H1 (cell line): ENCODE measurements around the gene IQCH. TPM values are rescaled to one million over a fixed set of nuclear protein-coding genes. Genes with fewer than 3 reads are reported as not detected.

Experiments
- CTCF ChIA-PET: fragments of 300-600 bp; sonication (Branson Sonifier 250); formaldehyde crosslinking; loops from one replicate; lab custom pipeline; 2021; ENCODE audit not compliant: partially characterized antibody; lab: Charles Lee
- POLR2A ChIA-PET: fragments of 300-600 bp; sonication (Branson Sonifier 250); formaldehyde crosslinking; loops from one replicate; lab custom pipeline; 2021; ENCODE audit warnings: inconsistent platforms; ENCODE audit not compliant: partially characterized antibody; lab: Charles Lee
- DNase-seq, 2 experiments: peaks; one replicate each; pipeline versions ENCODE4 v3.0.0 to v3.0.0-alpha.2; 2010 to 2022; ENCODE audit warnings: low spot score in 2 of 2, low read depth in 1 of 2, mixed read lengths in 1 of 2
- FAIRE-seq: peaks from 2 replicates; lab custom pipeline; 2011; peaks lifted over from hg19 to GRCh38; lab: Jason Lieb, UNC
- H2AFZ ChIP-seq: 2 replicates; pipeline ENCODE4 v1.8.1; 2012; ENCODE audit warnings: low read length, inconsistent platforms
- H2AK5ac ChIP-seq: 2 replicates; pipeline ENCODE4 v1.6.1; 2013; ENCODE audit warnings: low read depth, low read length
- H2BK120ac ChIP-seq: replicated peaks from 2 replicates; pipeline ENCODE3; 2013; ENCODE audit warnings: low read depth, low read length, inconsistent platforms
- H2BK12ac ChIP-seq: 2 replicates; pipeline ENCODE4 v1.6.1; 2013; ENCODE audit warnings: low read depth, low read length
- H2BK15ac ChIP-seq: 2 replicates; pipeline ENCODE4 v1.6.1; 2013; ENCODE audit warnings: low read length
- H2BK20ac ChIP-seq: 2 replicates; pipeline ENCODE4 v1.6.1; 2013; ENCODE audit warnings: low read length
- H2BK5ac ChIP-seq: 2 replicates; pipeline ENCODE4 v1.6.1; 2013; ENCODE audit warnings: low read depth, low read length
- H3K14ac ChIP-seq: 2 replicates; pipeline ENCODE4 v1.6.1; 2013; ENCODE audit warnings: inconsistent platforms; ENCODE audit not compliant: insufficient read length
- H3K18ac ChIP-seq: 2 replicates; pipeline ENCODE4 v1.6.1; 2013; ENCODE audit warnings: low read length; ENCODE audit errors: extremely low read depth
- H3K23ac ChIP-seq: 2 replicates; pipeline ENCODE4 v1.6.1; 2013; ENCODE audit warnings: inconsistent platforms; ENCODE audit not compliant: insufficient read length
- H3K23me2 ChIP-seq: 2 replicates; pipeline ENCODE4 v1.6.1; 2013; ENCODE audit warnings: low read depth, low read length
- H3K27ac ChIP-seq: 2 replicates; pipeline ENCODE4 v1.6.1; 2011; ENCODE audit warnings: low read depth, low read length, inconsistent platforms
- H3K27me3 ChIP-seq, 4 experiments: replicated peaks in 1 of 4; 1 replicate in 1 of 4; 2 replicates in 3 of 4; pipeline versions ENCODE4 v1.6.1 to v1.8.1; 2011 to 2013; ENCODE audit warnings: low read length in 3 of 4, mild to moderate bottlenecking in 3 of 4, inconsistent platforms in 2 of 4, mixed read lengths in 2 of 4, moderate library complexity in 1 of 4; ENCODE audit not compliant: control insufficient read depth in 3 of 4, insufficient read depth in 3 of 4; ENCODE audit errors: extremely low read depth in 1 of 4
- H3K36me3 ChIP-seq, 4 experiments: 2 replicates each; pipeline versions ENCODE4 v1.6.1 to v1.8.1; 2011 to 2013; ENCODE audit warnings: mild to moderate bottlenecking in 4 of 4, low read length in 3 of 4, moderate library complexity in 2 of 4, control low read depth in 1 of 4, inconsistent platforms in 1 of 4; ENCODE audit not compliant: insufficient read depth in 4 of 4, control insufficient read depth in 2 of 4
- H3K4ac ChIP-seq: replicated peaks from 2 replicates; pipeline ENCODE3; 2013; ENCODE audit warnings: low read length, low read depth, mixed read lengths, inconsistent platforms; ENCODE audit not compliant: insufficient read length
- H3K4me1 ChIP-seq, 4 experiments: replicated peaks in 1 of 4; 1 replicate in 1 of 4; 2 replicates in 3 of 4; pipeline versions ENCODE4 v1.6.1 to v1.8.1; 2011 to 2013; ENCODE audit warnings: low read length in 3 of 4, inconsistent platforms in 2 of 4, mixed read lengths in 1 of 4; ENCODE audit not compliant: insufficient read depth in 4 of 4, control insufficient read depth in 3 of 4
- H3K4me2 ChIP-seq, 2 experiments: 2 replicates each; pipeline versions ENCODE4 v1.6.1 to v1.8.1; 2011 to 2013; ENCODE audit warnings: low read depth in 2 of 2, low read length in 2 of 2, control low read depth in 1 of 2, inconsistent platforms in 1 of 2, mild to moderate bottlenecking in 1 of 2; ENCODE audit not compliant: insufficient read depth in 1 of 2
- H3K4me3 ChIP-seq, 4 experiments: fragments of 200-600, 300-600 bp in 1 of 4; sonication (generic), shearing (Covaris generic), sonication (Bioruptor Twin) in 1 of 4; 2 replicates each; pipeline versions ENCODE4 v1.5.1 to v1.8.1; 2011 to 2016; ENCODE audit warnings: low read length in 4 of 4, low read depth in 3 of 4, control low read depth in 2 of 4, inconsistent platforms in 2 of 4, mild to moderate bottlenecking in 2 of 4, mixed read lengths in 1 of 4, moderate library complexity in 1 of 4; ENCODE audit not compliant: insufficient read depth in 2 of 4; ENCODE audit errors: extremely low read depth in 1 of 4
- H3K56ac ChIP-seq: replicated peaks from 2 replicates; pipeline ENCODE3; 2013; ENCODE audit warnings: low read depth, mild to moderate bottlenecking, mixed read lengths, low read length, inconsistent platforms; ENCODE audit not compliant: insufficient read length
- H3K79me1 ChIP-seq: 2 replicates; pipeline ENCODE4 v1.6.1; 2013; ENCODE audit warnings: low read depth, low read length, control low read depth
- H3K79me2 ChIP-seq, 2 experiments: 2 replicates each; pipeline versions ENCODE4 v1.6.1 to v1.8.1; 2012 to 2013; ENCODE audit warnings: low read length in 2 of 2, mild to moderate bottlenecking in 2 of 2, inconsistent platforms in 1 of 2; ENCODE audit not compliant: insufficient read depth in 2 of 2, control insufficient read depth in 1 of 2
- H3K9ac ChIP-seq, 4 experiments: replicated peaks in 1 of 4; 1 replicate in 1 of 4; 2 replicates in 3 of 4; pipeline versions ENCODE4 v1.6.1 to v1.8.1; 2011 to 2013; ENCODE audit warnings: low read depth in 3 of 4, low read length in 3 of 4, control low read depth in 2 of 4, mild to moderate bottlenecking in 2 of 4, moderate library complexity in 2 of 4, inconsistent platforms in 1 of 4; ENCODE audit errors: extremely low read depth in 1 of 4
- H3K9me3 ChIP-seq, 2 experiments: 2 replicates each; pipeline versions ENCODE4 v1.6.1 to v1.8.1; 2012 to 2013; ENCODE audit warnings: mild to moderate bottlenecking in 2 of 2, moderate library complexity in 2 of 2, control low read depth in 1 of 2, inconsistent platforms in 1 of 2, low read depth in 1 of 2, low read length in 1 of 2, mixed read lengths in 1 of 2; ENCODE audit not compliant: insufficient read depth in 2 of 2
- H4K20me1 ChIP-seq, 2 experiments: replicated peaks in 1 of 2; 2 replicates each; pipeline versions ENCODE3 to v1.8.1; 2011 to 2013; ENCODE audit warnings: inconsistent platforms in 2 of 2, low read length in 2 of 2, mild to moderate bottlenecking in 1 of 2; ENCODE audit not compliant: insufficient read depth in 2 of 2, control insufficient read depth in 1 of 2
- H4K5ac ChIP-seq: 2 replicates; pipeline ENCODE4 v1.6.1; 2013; ENCODE audit warnings: low read length, low read depth, mixed read lengths, inconsistent platforms; ENCODE audit not compliant: insufficient read length
- H4K8ac ChIP-seq: 2 replicates; pipeline ENCODE4 v1.8.0; 2013; ENCODE audit warnings: mild to moderate bottlenecking, moderate library complexity, low read length, inconsistent platforms; ENCODE audit not compliant: insufficient read depth; ENCODE audit errors: extremely low read depth
- H4K91ac ChIP-seq: replicated peaks from 2 replicates; pipeline ENCODE3; 2013; ENCODE audit warnings: low read length, mixed read lengths, inconsistent platforms; ENCODE audit not compliant: insufficient read length
- ATF2 ChIP-seq: IDR thresholded peaks from 2 replicates; pipeline ENCODE4 v1.6.1; 2012; ENCODE audit warnings: low read length, inconsistent platforms
- ATF3 ChIP-seq: IDR thresholded peaks from 2 replicates; pipeline ENCODE4 v1.6.1; 2011; ENCODE audit warnings: low read depth, mild to moderate bottlenecking, low read length; ENCODE audit not compliant: insufficient read depth
- CTCF ChIP-seq, 3 experiments: IDR thresholded peaks; 1 replicate in 2 of 3; 2 replicates in 1 of 3; pipeline versions ENCODE4 v1.5.1 to v1.6.1; 2011; ENCODE audit warnings: low read length in 3 of 3, mild to moderate bottlenecking in 3 of 3, inconsistent platforms in 2 of 3, low read depth in 1 of 3, moderate library complexity in 1 of 3; ENCODE audit not compliant: insufficient read depth in 1 of 3; ENCODE audit errors: control extremely low read depth in 1 of 3
- E2F6 ChIP-seq: IDR thresholded peaks from 2 replicates; pipeline ENCODE4 v1.6.1; 2012; ENCODE audit warnings: inconsistent platforms
- PHF8 ChIP-seq: fragments of 200-600 bp; sonication (generic); conservative IDR thresholded peaks from 2 replicates; pipeline ENCODE4 v1.7.1; 2012; ENCODE audit warnings: low read depth, mild to moderate bottlenecking, inconsistent platforms, low read length, moderate library complexity
- SIRT6 ChIP-seq: IDR thresholded peaks from one replicate; pipeline ENCODE4 v1.7.1; 2012; ENCODE audit warnings: low read length, inconsistent platforms
- SP4 ChIP-seq: IDR thresholded peaks from 2 replicates; pipeline ENCODE4 v1.6.1; 2012; ENCODE audit warnings: low read length, inconsistent platforms
- SRF ChIP-seq: IDR thresholded peaks from 2 replicates; pipeline ENCODE4 v1.6.1; 2011; ENCODE audit warnings: mild to moderate bottlenecking, low read depth, low read length, moderate library complexity
- ZNF274 ChIP-seq: IDR thresholded peaks from 2 replicates; pipeline ENCODE4 v1.7.0; 2012; ENCODE audit warnings: low read length, borderline replicate concordance; ENCODE audit errors: extremely low read depth
- WGBS, 2 experiments: shearing (Covaris generic) in 1 of 2; methylation state at CpG; one replicate each; pipeline versions ENCODE4 v1.1.6 to v1.1.7; 2013 to 2015; ENCODE audit warnings: low lambda C conversion rate in 2 of 2, mixed read lengths in 2 of 2, inconsistent platforms in 1 of 2, low coverage in 1 of 2, missing lambda C conversion rate in 1 of 2; ENCODE audit not compliant: insufficient replicate concordance in 2 of 2, insufficient coverage in 1 of 2, insufficient read length in 1 of 2; ENCODE audit errors: extremely low coverage in 1 of 2, missing lambda C conversion rate in 1 of 2; 5-methylcytosine and 5-hydroxymethylcytosine counted together
- polyA plus RNA-seq, 7 experiments: library from polyadenylated mRNA; depleted of rRNA in 3 of 7; stranded (reverse) in 5 of 7; unstranded in 2 of 7; fragments of >200 nt in 5 of 7; fragments of 200-250 nt in 2 of 7; gene quantifications; 1 replicate in 5 of 7; 2 replicates in 1 of 7; 4 replicates in 1 of 7; pipeline versions ENCODE4 v1.2.1 to v1.2.3, GENCODE V29; 2011 to 2013; ENCODE audit warnings: missing spikeins in 2 of 7, mixed read lengths in 2 of 7
- total RNA-seq: library from RNA; stranded (reverse); fragmentation: NEBNext Ultra II Directional; extraction: Animal tissue kit (Norgen Biotek cat#: 25700); gene quantifications from 2 replicates; pipeline ENCODE4 v1.2.1, GENCODE V29; 2021

IQCH gene
- total and polyA plus RNA-seq, 2 of the 8 experiments (the other 6 are each of a cell fraction or from before 2014, with no cell fraction given): 0.60 to 1.9 TPM

- Histone ChIP-seq H2BK5ac (no peak overlapping the region), H3K27ac (no peak overlapping the region), H3K4ac (no peak overlapping the region), H4K5ac (no peak overlapping the region), H3K23ac (no peak overlapping the region), H3K79me2 (no peaks in the 10 kb centered on the region), H3K9ac (no peak overlapping the region), H2BK20ac (no peak overlapping the region), H3K36me3 (no peaks in the 10 kb centered on the region), H3K56ac (no peak overlapping the region), H3K14ac (no peak overlapping the region), H2BK15ac (no peak overlapping the region), H3K9me3 (no peaks in the 10 kb centered on the region), H2AFZ (peak overlapping the region; percentile 67; the same call in 1 of the 2 replicates), H4K20me1 (no peaks in the 10 kb centered on the region), H2BK120ac (no peak overlapping the region), H4K91ac (no peak overlapping the region), H2BK12ac (no peak overlapping the region), H3K79me1 (no peaks in the 10 kb centered on the region), H3K23me2 (no peaks in the 10 kb centered on the region), H3K4me2 (no peak overlapping the region), H4K8ac (no peak overlapping the region), H3K27me3 (no peaks in the 10 kb centered on the region), H3K4me3 (no peak overlapping the region), H3K18ac (no peak overlapping the region), H2AK5ac (no peak overlapping the region), H3K4me1 (peaks cover 0 to 2% (median 0%) of the 10 kb centered on the region in 4 experiments; a peak in 1 of 7 replicates)
- FAIRE-seq: no peak
- 91% methylated on average over 4 of the region's 4 CpGs; no CpG with 5 or more reads in 1 of the 2 experiments for WGBS, 2 experiments
- ChIA-PET POLR2A (no interaction called here), CTCF (no interaction called here)
- DNase-seq: no peak
- no peak for TF ChIP-seq ATF2
- TF ChIP-seq SIRT6: no peak
- TF ChIP-seq SRF: no peak
- no peak for TF ChIP-seq E2F6
- no peak for TF ChIP-seq ZNF274
- no peak for TF ChIP-seq PHF8
- no peak for TF ChIP-seq CTCF (IDR thresholded peaks at IDR 0.05; ENCODE audit: control extremely low read depth in 1 of 3, insufficient read depth in 1 of 3, low read depth in 1 of 3, low read length in 3 of 3)
- no peak for TF ChIP-seq ATF3
- no peak for TF ChIP-seq SP4
These were observed 145.3 kb downstream of the IQCH start for GRCh38 chr15:67399925-67400324.
